ENCODE measurements around the gene RAD51B.

Gene RAD51B

GRCh38 chr14:68756000-68756481, 936.5 kb downstream of the RAD51B start:
- Histone ChIP-seq H3K27ac (no peak overlapping the region), H3K9ac (no peak overlapping the region), H3K4me2 (ENCODE audit: low read length) (no peak overlapping the region), H3K79me2 (no peaks in the 10 kb centered on the region), H3K27me3 (ENCODE audit: control insufficient read depth, insufficient read depth, low read length) (no peaks in the 10 kb centered on the region), H2AFZ (no peak overlapping the region), H3K36me3 (ENCODE audit: control insufficient read depth, insufficient read depth, low read length) (no peaks in the 10 kb centered on the region), H3K9me3 (ENCODE audit: control insufficient read depth, low read length) (no peaks in the 10 kb centered on the region), H3K4me1 (no peaks in the 10 kb centered on the region), H3K4me3 (ENCODE audit: low read depth, low read length) (no peak overlapping the region)
- TF ChIP-seq CTCF (IDR thresholded peaks at IDR 0.05), result no peak

- Histone ChIP-seq H3K27me3 (ENCODE audit: control insufficient read depth, insufficient read depth, low read length) (no peaks in the 10 kb centered on the region), H3K9ac (no peak overlapping the region), H3K4me2 (ENCODE audit: low read length) (no peak overlapping the region), H3K79me2 (no peaks in the 10 kb centered on the region), H2AFZ (no peak overlapping the region), H3K27ac (no peak overlapping the region), H3K4me3 (ENCODE audit: low read depth, low read length) (no peak overlapping the region), H3K9me3 (ENCODE audit: control insufficient read depth, low read length) (no peaks in the 10 kb centered on the region), H3K4me1 (no peaks in the 10 kb centered on the region), H3K36me3 (ENCODE audit: control insufficient read depth, insufficient read depth, low read length) (no peaks in the 10 kb centered on the region)
- no peak for TF ChIP-seq CTCF (IDR thresholded peaks at IDR 0.05)
Observed at GRCh38 chr14:68756734-68757133, 937.2 kb downstream of the RAD51B start.

- no peak overlapping the region for H3K4me3 ChIP-seq (ENCODE audit: low read depth, low read length)
- no peaks in the 10 kb centered on the region for H3K79me2 ChIP-seq
- TF ChIP-seq CTCF (IDR thresholded peaks at IDR 0.05), result no peak
- no peaks in the 10 kb centered on the region for H3K36me3 ChIP-seq (ENCODE audit: control insufficient read depth, insufficient read depth, low read length)
- H3K4me1 ChIP-seq, result peaks cover 4% of the 10 kb centered on the region
- no peak overlapping the region for H3K4me2 ChIP-seq (ENCODE audit: low read length)
- H3K27me3 ChIP-seq (ENCODE audit: control insufficient read depth, insufficient read depth, low read length), result no peaks in the 10 kb centered on the region
- no peak overlapping the region for H2AFZ ChIP-seq
- no peak overlapping the region for H3K27ac ChIP-seq
- H3K9ac ChIP-seq, result no peak overlapping the region
- H3K9me3 ChIP-seq (ENCODE audit: control insufficient read depth, low read length), result no peaks in the 10 kb centered on the region
Observed at GRCh38 chr14:68757618-68758081, 938.1 kb downstream of the RAD51B start.

- no peak for TF ChIP-seq CTCF (IDR thresholded peaks at IDR 0.05)
- Histone ChIP-seq H3K79me2 (no peaks in the 10 kb centered on the region), H3K27ac (no peak overlapping the region), H3K4me2 (ENCODE audit: low read length) (no peak overlapping the region), H3K4me1 (peaks cover 10% of the 10 kb centered on the region), H3K36me3 (ENCODE audit: control insufficient read depth, insufficient read depth, low read length) (no peaks in the 10 kb centered on the region), H3K27me3 (ENCODE audit: control insufficient read depth, insufficient read depth, low read length) (no peaks in the 10 kb centered on the region), H3K9me3 (ENCODE audit: control insufficient read depth, low read length) (no peaks in the 10 kb centered on the region), H3K9ac (no peak overlapping the region), H2AFZ (no peak overlapping the region), H3K4me3 (ENCODE audit: low read depth, low read length) (no peak overlapping the region)
Observed at GRCh38 chr14:68758301-68758700, 938.7 kb downstream of the RAD51B start.

- no peaks in the 10 kb centered on the region for H3K9me3 ChIP-seq (ENCODE audit: control insufficient read depth, low read length)
Observed at GRCh38 chr14:68759017-68759560, 939.5 kb downstream of the RAD51B start.

More at GRCh38 chr14:68759017-68759560, 939.5 kb downstream of the RAD51B start:
- H3K4me2 ChIP-seq (ENCODE audit: low read length), result no peak overlapping the region
- H2AFZ ChIP-seq, result no peak overlapping the region
- H3K27ac ChIP-seq, result no peak overlapping the region
- no peak overlapping the region for H3K9ac ChIP-seq
- H3K36me3 ChIP-seq (ENCODE audit: control insufficient read depth, insufficient read depth, low read length), result no peaks in the 10 kb centered on the region
- H3K4me3 ChIP-seq (ENCODE audit: low read depth, low read length), result no peak overlapping the region
- H3K4me1 ChIP-seq, result peaks cover 17% of the 10 kb centered on the region
- H3K27me3 ChIP-seq (ENCODE audit: control insufficient read depth, insufficient read depth, low read length), result no peaks in the 10 kb centered on the region
- no peaks in the 10 kb centered on the region for H3K79me2 ChIP-seq
- TF ChIP-seq CTCF (IDR thresholded peaks at IDR 0.05), result no peak

Measured in parathyroid adenoma (tissue), 2 donors.